ENCODE results near the gene PITPNC1.
A peak's percentile ranks its signal among the peaks of the same experiment; 100 is the strongest.

Gene PITPNC1

DNA sequence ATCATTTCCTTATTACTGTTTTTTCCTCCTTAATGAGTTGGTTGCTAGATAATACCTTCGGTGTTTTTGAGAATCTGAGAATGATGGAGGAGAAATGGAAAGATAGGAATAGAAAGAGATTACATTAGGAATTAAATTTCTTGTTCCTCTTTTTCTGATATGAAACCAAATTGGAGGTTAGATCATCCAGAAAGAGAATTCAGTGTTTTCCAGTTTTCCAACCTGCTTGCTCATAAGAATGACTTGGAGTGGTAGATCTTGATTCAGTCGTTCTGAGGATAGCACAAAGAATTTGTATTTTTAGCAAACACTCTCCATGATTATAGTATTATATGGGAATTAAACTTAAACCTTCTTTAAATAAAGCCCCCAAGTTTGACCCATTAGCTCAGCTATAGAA, 35.9 kb downstream of the PITPNC1 start:
- no peak overlapping the region for H3K4me3 ChIP-seq (ENCODE audit: control insufficient read depth, low read depth, low read length)
- no peak for TF ChIP-seq CTCF (conservative IDR thresholded peaks at IDR 0.05; ENCODE audit: control insufficient read depth, insufficient read depth, low read depth, low read length)
- DNase-seq (ENCODE audit: low read depth) = no peak

- DNase-seq (ENCODE audit: low read depth) = no peak
- no peak for TF ChIP-seq CTCF (conservative IDR thresholded peaks at IDR 0.05; ENCODE audit: control insufficient read depth, insufficient read depth, low read depth, low read length)
Measured at GRCh38 chr17:67413388-67413787, 36.3 kb downstream of the PITPNC1 start.

GRCh38 chr17:67414130-67414529, 37.0 kb downstream of the PITPNC1 start:
- no peak for TF ChIP-seq CTCF (conservative IDR thresholded peaks at IDR 0.05; ENCODE audit: control insufficient read depth, insufficient read depth, low read depth, low read length)
- DNase-seq (ENCODE audit: low read depth) = no peak
- no peak overlapping the region for H3K4me3 ChIP-seq (ENCODE audit: control insufficient read depth, low read depth, low read length)

More at GRCh38 chr17:67413388-67413787, 36.3 kb downstream of the PITPNC1 start:
- no peak overlapping the region for H3K4me3 ChIP-seq (ENCODE audit: control insufficient read depth, low read depth, low read length)

DNA sequence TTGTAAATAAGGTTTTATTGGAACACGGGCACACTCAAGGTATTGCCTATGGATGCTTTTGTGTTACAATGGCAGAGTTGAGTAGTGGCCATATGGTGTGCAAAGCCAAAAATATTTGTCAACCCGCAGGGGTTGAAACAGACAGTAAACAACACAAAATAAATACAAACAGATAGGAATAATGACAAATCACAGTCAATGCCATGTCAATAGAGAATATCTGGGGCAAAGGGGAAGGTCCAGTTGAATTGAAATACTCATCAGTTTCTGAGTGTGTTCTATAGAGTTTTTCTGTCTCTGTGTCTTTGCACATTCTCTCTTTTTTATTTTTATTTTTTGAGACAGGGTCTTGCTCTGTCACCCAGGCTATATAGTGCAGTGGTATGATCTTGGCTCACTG, 37.5 kb downstream of the PITPNC1 start:
- TF ChIP-seq CTCF (conservative IDR thresholded peaks at IDR 0.05; ENCODE audit: control insufficient read depth, insufficient read depth, low read depth, low read length) = no peak
- H3K4me3 ChIP-seq (ENCODE audit: control insufficient read depth, low read depth, low read length) = no peak overlapping the region
- no peak for DNase-seq (ENCODE audit: low read depth)

DNA sequence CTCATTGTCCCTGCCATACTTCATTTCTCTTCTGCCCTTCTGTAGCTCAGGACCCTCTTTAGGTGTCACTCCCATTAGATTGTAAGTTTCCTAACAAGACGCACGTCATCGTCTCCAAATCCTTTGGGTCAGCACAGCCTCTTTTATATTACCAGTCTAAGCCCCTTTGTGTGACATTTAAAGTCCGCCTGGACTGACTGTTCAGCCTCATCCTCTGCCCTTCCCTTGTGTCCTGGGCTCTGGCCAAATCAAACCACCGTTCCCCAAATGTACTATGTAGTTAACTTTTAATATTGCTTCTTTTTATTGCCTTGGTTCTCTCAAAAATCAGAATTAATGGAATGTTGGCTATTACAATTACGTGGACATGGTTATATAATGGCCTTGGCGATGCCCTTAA, 38.2 kb downstream of the PITPNC1 start:
- no peak for DNase-seq (ENCODE audit: low read depth)
- H3K4me3 ChIP-seq (ENCODE audit: control insufficient read depth, low read depth, low read length) = no peak overlapping the region
- TF ChIP-seq CTCF (conservative IDR thresholded peaks at IDR 0.05; ENCODE audit: control insufficient read depth, insufficient read depth, low read depth, low read length) = no peak

DNA sequence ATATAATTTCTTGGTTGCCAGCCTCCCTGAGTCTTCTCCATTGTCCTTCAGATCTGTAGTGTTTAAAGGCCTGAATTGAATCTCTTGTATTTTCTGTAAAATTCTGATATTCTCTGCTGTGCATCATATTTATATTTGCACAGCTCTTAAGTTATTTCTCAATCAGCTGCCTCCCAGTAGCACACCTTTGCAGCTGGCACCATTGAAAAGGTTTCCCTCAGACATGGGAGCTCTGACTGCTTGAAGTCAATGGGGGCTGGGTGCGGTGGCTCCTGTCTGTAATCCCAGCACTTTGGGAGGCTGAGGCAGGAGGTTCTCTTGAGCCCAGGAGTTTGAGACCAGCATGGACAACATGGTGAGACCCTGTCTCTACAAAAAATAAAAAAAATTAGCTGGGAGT, 40.4 kb downstream of the PITPNC1 start:
- no peak for TF ChIP-seq CTCF (conservative IDR thresholded peaks at IDR 0.05; ENCODE audit: control insufficient read depth, insufficient read depth, low read depth, low read length)
- H3K4me3 ChIP-seq (ENCODE audit: control insufficient read depth, low read depth, low read length) = no peak overlapping the region
- no peak for DNase-seq (ENCODE audit: low read depth)

DNA sequence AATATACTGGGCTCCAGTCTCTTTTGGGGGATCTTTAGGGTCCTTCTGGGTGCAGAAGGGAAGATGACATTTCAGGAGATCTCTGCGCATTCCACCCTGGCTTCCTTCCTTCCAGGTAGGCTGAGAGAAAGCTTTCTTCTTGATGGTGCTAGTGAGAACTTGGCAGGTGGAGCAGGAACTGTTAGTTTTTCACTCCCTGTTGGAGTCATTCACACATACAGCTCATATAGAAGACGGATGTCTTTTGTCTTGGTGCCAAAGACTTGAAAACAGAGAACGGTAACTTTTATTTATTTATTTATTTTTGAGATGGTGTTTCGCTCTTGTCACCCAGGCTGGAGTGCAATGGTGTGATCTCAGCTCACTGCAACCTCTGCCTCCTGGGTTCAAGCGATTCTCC, 43.9 kb downstream of the PITPNC1 start:
- DNase-seq (ENCODE audit: low read depth) = peak; percentile 25
- TF ChIP-seq CTCF (conservative IDR thresholded peaks at IDR 0.05; ENCODE audit: control insufficient read depth, insufficient read depth, low read depth, low read length) = no peak
- no peak overlapping the region for H3K4me3 ChIP-seq (ENCODE audit: control insufficient read depth, low read depth, low read length)

Measured in fibroblast of mammary gland (primary cell).